ENCODE measurements around the gene TBC1D22A. TPM values are rescaled to one million over a fixed set of nuclear protein-coding genes. Genes with fewer than 3 reads are reported as not detected.

Gene TBC1D22A
- total and polyA plus RNA-seq, 2 experiments from 2014 or later = 9.6 to 13.3 TPM

GRCh38 chr22:47014636-47015345 lies 252.3 kb downstream of the TBC1D22A start:
- Histone ChIP-seq H3K36me3 (ENCODE audit: insufficient read depth) (no peaks in the 10 kb centered on the region), H3K27me3 (ENCODE audit: insufficient read depth) (no peaks in the 10 kb centered on the region), H3K4me2 (no peak overlapping the region), H3F3A (replicated peaks; ENCODE audit: low read depth) (no peaks in the 10 kb centered on the region), H2AFZ (no peak overlapping the region), H3K9me2 (ENCODE audit: insufficient read depth) (no peaks in the 10 kb centered on the region), H3K79me2 (replicated peaks; ENCODE audit: insufficient read depth) (no peaks in the 10 kb centered on the region), H4K20me1 (replicated peaks; ENCODE audit: insufficient read depth) (no peaks in the 10 kb centered on the region), H3K4me1 (ENCODE audit: insufficient read depth) (no peaks in the 10 kb centered on the region), H3K4me3 (no peak overlapping the region), H3K27ac (ENCODE audit: low read depth) (no peak overlapping the region)
- no peak for DNase-seq (ENCODE audit: low spot score)
- no peak for ATAC-seq
- Mint-ChIP-seq H3K4me1 (peaks cover 18% of the 10 kb centered on the region), H3K36me3 (ENCODE audit: low read depth) (peaks cover 8% of the 10 kb centered on the region; the same call in 2 of the 3 replicates), H3K27ac (no peak overlapping the region), H3K4me3 (no peak overlapping the region), H3K27me3 (ENCODE audit: insufficient read depth, low read depth, poor library complexity) (no peaks in the 10 kb centered on the region), H3K9me3 (peaks cover 7% of the 10 kb centered on the region)
- no peak for TF ChIP-seq ZNF331 (CRISPR knock-in tag; IDR thresholded peaks at IDR 0.05; ENCODE audit: low read depth)
- no peak for TF ChIP-seq CREB1 (CRISPR knock-in tag; IDR thresholded peaks at IDR 0.05; ENCODE audit: low read depth)
- no peak for TF ChIP-seq NANOG (IDR thresholded peaks at IDR 0.05; ENCODE audit: borderline replicate concordance)
- TF ChIP-seq POLR2AphosphoS5 (IDR thresholded peaks at IDR 0.05; ENCODE audit: low read depth) = no peak
- TF ChIP-seq CTCF (conservative IDR thresholded peaks at IDR 0.05; ENCODE audit: low read depth in 2 of 2) = no peak

GRCh38 chr22:47015589-47016178 lies 253.2 kb downstream of the TBC1D22A start:
- H3K4me3 ChIP-seq = no peak overlapping the region
- no peak for TF ChIP-seq NANOG (IDR thresholded peaks at IDR 0.05; ENCODE audit: borderline replicate concordance)
- TF ChIP-seq STAT1 (IDR thresholded peaks at IDR 0.05; ENCODE audit: unreplicated experiment) = no peak
- TF ChIP-seq ZNF114 (CRISPR knock-in tag; IDR thresholded peaks at IDR 0.05) = no peak
- TF ChIP-seq JUNB (IDR thresholded peaks at IDR 0.05; ENCODE audit: unreplicated experiment) = no peak
- TF ChIP-seq POLR2AphosphoS5 (IDR thresholded peaks at IDR 0.05; ENCODE audit: low read depth) = no peak
- TF ChIP-seq ZNF331 (CRISPR knock-in tag; IDR thresholded peaks at IDR 0.05; ENCODE audit: low read depth) = no peak
- TF ChIP-seq REST (IDR thresholded peaks at IDR 0.05; ENCODE audit: unreplicated experiment) = no peak
- TF ChIP-seq CTCF (conservative IDR thresholded peaks at IDR 0.05; ENCODE audit: low read depth in 2 of 2) = no peak
- no peak overlapping the region for H3K4me2 ChIP-seq
- peaks cover 18% of the 10 kb centered on the region for H3K4me1 Mint-ChIP-seq
- H3K27me3 ChIP-seq (ENCODE audit: insufficient read depth) = no peaks in the 10 kb centered on the region
- H3K27ac Mint-ChIP-seq = 0 out of 2 replicates have a peak overlapping the region, but pooled peaks have one; percentile 59
- peaks cover 15% of the 10 kb centered on the region for H3K36me3 Mint-ChIP-seq (ENCODE audit: low read depth)
- H3K36me3 ChIP-seq (ENCODE audit: insufficient read depth) = no peaks in the 10 kb centered on the region
- ATAC-seq (no peak), DNase-seq (ENCODE audit: low spot score) (no peak)
- no peaks in the 10 kb centered on the region for H3K79me2 ChIP-seq (replicated peaks; ENCODE audit: insufficient read depth)
- H2AFZ ChIP-seq = no peak overlapping the region
- H3K27me3 Mint-ChIP-seq (ENCODE audit: insufficient read depth, low read depth, poor library complexity) = no peaks in the 10 kb centered on the region
- no peak overlapping the region for H3K4me3 Mint-ChIP-seq
- H3F3A ChIP-seq (replicated peaks; ENCODE audit: low read depth) = no peaks in the 10 kb centered on the region
- peaks cover 16% of the 10 kb centered on the region for H3K9me3 Mint-ChIP-seq
- no peaks in the 10 kb centered on the region for H3K9me2 ChIP-seq (ENCODE audit: insufficient read depth)
- no peaks in the 10 kb centered on the region for H4K20me1 ChIP-seq (replicated peaks; ENCODE audit: insufficient read depth)
- H3K27ac ChIP-seq (ENCODE audit: low read depth) = no peak overlapping the region
- H3K4me1 ChIP-seq (ENCODE audit: insufficient read depth) = no peaks in the 10 kb centered on the region
